Endothelial cell of umbilical vein (primary cell): ENCODE measurements around the gene FGF12. TPM values are rescaled to one million over a fixed set of nuclear protein-coding genes. Genes with fewer than 3 reads are reported as not detected.

ENCODE experiments used
- BruUV-seq: library from RNA; stranded (reverse); fragments of 400-500 nt; replicated peaks from 2 replicates; lab custom pipeline; 2021; lab: Mats Ljungman, UMichigan
- CTCF ChIA-PET: fragments of 300-600, 350-600 bp; sonication (Branson Sonifier 250); formaldehyde crosslinking; loops from one replicate; lab custom pipeline; 2021; ENCODE audit warnings: antibody characterized with exemption, inconsistent platforms; lab: Charles Lee
- POLR2A ChIA-PET: fragments of 300-600, 350-600 bp; sonication (Branson Sonifier 250); formaldehyde crosslinking; loops from one replicate; lab custom pipeline; 2021; ENCODE audit warnings: antibody characterized with exemption, inconsistent platforms; lab: Charles Lee
- DNase-seq: peaks from one replicate; pipeline ENCODE4 v3.0.0-alpha.2; 2011; ENCODE audit warnings: low read depth, low spot score
- FAIRE-seq: peaks from 2 replicates; lab custom pipeline; 2011; peaks lifted over from hg19 to GRCh38; lab: Jason Lieb, UNC
- H2AFZ ChIP-seq: 2 replicates; pipeline ENCODE4 v1.6.0; 2012; ENCODE audit warnings: low read depth, low read length, control low read depth, inconsistent platforms
- H3K27ac ChIP-seq: 2 replicates; pipeline ENCODE4 v1.5.1; 2011; ENCODE audit warnings: low read depth, mild to moderate bottlenecking, control low read depth, low read length, moderate library complexity; ENCODE audit not compliant: insufficient read depth
- H3K27me3 ChIP-seq, 2 experiments: 2 replicates each; pipeline versions ENCODE4 v1.6.0 to v1.6.1; 2011; ENCODE audit warnings: low read length in 2 of 2, mixed read lengths in 1 of 2; ENCODE audit not compliant: control insufficient read depth in 2 of 2, insufficient read depth in 2 of 2
- H3K36me3 ChIP-seq, 2 experiments: 2 replicates in 1 of 2; 3 replicates in 1 of 2; pipeline ENCODE4 v1.5.1; 2011; ENCODE audit warnings: low read length in 2 of 2, mild to moderate bottlenecking in 1 of 2, moderate library complexity in 1 of 2; ENCODE audit not compliant: control insufficient read depth in 2 of 2, insufficient read depth in 2 of 2; ENCODE audit errors: extremely low read depth in 1 of 2
- H3K4me1 ChIP-seq: 3 replicates; pipeline ENCODE4 v1.5.1; 2011; ENCODE audit warnings: mild to moderate bottlenecking, low read length; ENCODE audit not compliant: control insufficient read depth, insufficient read depth; ENCODE audit errors: extremely low read depth
- H3K4me2 ChIP-seq: 2 replicates; pipeline ENCODE4 v1.6.1; 2011; ENCODE audit warnings: low read length, control low read depth, mixed read lengths; ENCODE audit not compliant: insufficient read depth
- H3K4me3 ChIP-seq, 3 experiments: fragments of 200-600 bp in 1 of 3; sonication (generic), shearing (Covaris generic) in 1 of 3; replicated peaks in 1 of 3; 2 replicates each; pipeline ENCODE4 v1.5.1; 2011 to 2016; ENCODE audit warnings: control low read depth in 3 of 3, low read length in 3 of 3, mild to moderate bottlenecking in 2 of 3, inconsistent platforms in 1 of 3, low read depth in 1 of 3, moderate library complexity in 1 of 3; ENCODE audit not compliant: insufficient read depth in 1 of 3
- H3K79me2 ChIP-seq: 2 replicates; pipeline ENCODE4 v1.6.0; 2012; ENCODE audit warnings: low read length, inconsistent platforms; ENCODE audit not compliant: control insufficient read depth, insufficient read depth
- H3K9ac ChIP-seq: replicated peaks from 2 replicates; pipeline ENCODE3; 2011; ENCODE audit warnings: low read length, control low read depth; ENCODE audit not compliant: insufficient read depth; ENCODE audit errors: extremely low read depth
- H3K9me1 ChIP-seq: replicated peaks from 3 replicates; pipeline ENCODE4 v1.6.0; 2011; ENCODE audit warnings: mild to moderate bottlenecking, low read length; ENCODE audit not compliant: control insufficient read depth, insufficient read depth; ENCODE audit errors: extremely low read depth
- H3K9me3 ChIP-seq: replicated peaks from 2 replicates; pipeline ENCODE4 v1.5.1; 2012; ENCODE audit warnings: low read length, inconsistent platforms; ENCODE audit not compliant: control insufficient read depth, insufficient read depth
- H4K20me1 ChIP-seq: replicated peaks from 2 replicates; pipeline ENCODE3; 2011; ENCODE audit warnings: mild to moderate bottlenecking, low read length; ENCODE audit not compliant: control insufficient read depth, insufficient read depth; ENCODE audit errors: extremely low read depth
- EZH2 ChIP-seq: IDR thresholded peaks from 2 replicates; pipeline ENCODE4 v1.6.1; 2012; ENCODE audit warnings: borderline replicate concordance, low read depth, mild to moderate bottlenecking, moderate library complexity, low read length, inconsistent platforms; ENCODE audit not compliant: severe bottlenecking
- FOS ChIP-seq: IDR thresholded peaks from 2 replicates; pipeline ENCODE4 v1.6.1; 2011; ENCODE audit warnings: mild to moderate bottlenecking, low read length, moderate library complexity, borderline replicate concordance; ENCODE audit not compliant: insufficient read depth
- GATA2 ChIP-seq: IDR thresholded peaks from 2 replicates; pipeline ENCODE4 v1.7.0; 2011; ENCODE audit warnings: low read depth, mild to moderate bottlenecking, moderate library complexity, mixed read lengths, low read length; ENCODE audit not compliant: insufficient read length, insufficient read depth
- JUN ChIP-seq: IDR thresholded peaks from 2 replicates; pipeline ENCODE4 v1.6.1; 2011; ENCODE audit warnings: borderline replicate concordance, low read depth; ENCODE audit not compliant: insufficient read length, insufficient read depth
- MYC ChIP-seq: IDR thresholded peaks from one replicate; pipeline ENCODE4 v1.6.1; 2011; ENCODE audit warnings: mild to moderate bottlenecking, low read depth, low read length
- POLR2A ChIP-seq: IDR thresholded peaks from 2 replicates; pipeline ENCODE4 v1.6.1; 2012; ENCODE audit warnings: low read depth, mild to moderate bottlenecking, control low read depth, low read length
- POLR2AphosphoS5 ChIP-seq: IDR thresholded peaks from 2 replicates; pipeline ENCODE4 v1.6.1; 2012; ENCODE audit warnings: low read depth, mild to moderate bottlenecking, control low read depth, low read length, moderate library complexity; ENCODE audit not compliant: insufficient read depth
- dilution Hi-C: fragments of 300-500 bp; cut with MboI; formaldehyde crosslinking; loops from one replicate; pipeline ENCODE4 v1.15.0; 2019; ENCODE audit warnings: low sequenced_read_pairs; ENCODE audit not compliant: extremely low pct_ligation_motif_present
- intact Hi-C: fragments of 100-400 bp; cut with micrococcal nuclease; formaldehyde crosslinking; loops from one replicate; pipeline ENCODE4 v1.10.0; 2022
- polyA plus RNA-seq, 4 experiments: library from polyadenylated mRNA; depleted of rRNA in 3 of 4; stranded (reverse) in 3 of 4; unstranded in 1 of 4; fragments of >200 nt; gene quantifications; 2 replicates each; pipeline versions ENCODE4 v1.2.1 to v1.2.3, GENCODE V29; 2011 to 2012; ENCODE audit warnings: missing spikeins in 1 of 4
- total RNA-seq: library from RNA; stranded (reverse); gene quantifications from 2 replicates; pipeline ENCODE4 v1.2.3, GENCODE V29; 2021
- TF ChIP-seq, protein P1 (sequence below), 2 donors: IDR thresholded peaks; 1 replicate in 1 of 2; 2 replicates in 1 of 2; pipeline ENCODE4 v1.5.1; 2011; ENCODE audit warnings: low read length in 2 of 2, mild to moderate bottlenecking in 2 of 2, moderate library complexity in 2 of 2, control low read depth in 1 of 2, inconsistent platforms in 1 of 2, low read depth in 1 of 2; ENCODE audit not compliant: insufficient read depth in 1 of 2; ENCODE audit errors: extremely low read depth in 1 of 2
- TF ChIP-seq, protein P2 (sequence below): IDR thresholded peaks from 2 replicates; pipeline ENCODE4 v1.6.1; 2011; ENCODE audit not compliant: insufficient read depth, insufficient read length

The FGF12 gene
- total and polyA plus RNA-seq, 2 donors (not counting 3 experiments of a cell fraction or from before 2014, with no cell fraction given) = 0.72 to 2.5 TPM

DNA sequence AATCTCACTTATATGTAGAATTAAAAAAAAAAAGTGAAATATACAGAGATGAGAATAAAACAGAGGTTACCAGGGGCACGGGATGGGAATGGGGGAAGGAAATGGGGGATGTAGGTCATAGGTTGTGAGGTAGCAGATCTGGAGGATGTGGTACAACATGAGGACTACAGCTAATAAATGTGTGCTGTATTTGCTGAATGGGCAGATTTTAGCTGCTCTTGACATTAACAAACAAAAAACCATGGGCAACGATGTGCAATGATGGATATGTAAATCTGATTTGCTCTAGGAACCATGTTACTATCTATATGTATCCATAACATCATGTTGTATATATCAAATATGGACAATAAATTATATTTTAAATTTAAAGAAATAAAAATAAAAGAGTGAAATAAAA lies 87.4 kb downstream of the FGF12 start:
- no peak overlapping the region for H3K9ac ChIP-seq
- POLR2A ChIA-PET = no interaction called here
- no peaks in the 10 kb centered on the region for H3K9me1 ChIP-seq
- H3K9me3 ChIP-seq = no peaks in the 10 kb centered on the region
- no peak for TF ChIP-seq MYC
- TF ChIP-seq POLR2A = no peak
- no peak for TF ChIP-seq FOS
- TF ChIP-seq POLR2AphosphoS5 = no peak
- TF ChIP-seq GATA2 = no peak
- TF ChIP-seq, protein P1, sequence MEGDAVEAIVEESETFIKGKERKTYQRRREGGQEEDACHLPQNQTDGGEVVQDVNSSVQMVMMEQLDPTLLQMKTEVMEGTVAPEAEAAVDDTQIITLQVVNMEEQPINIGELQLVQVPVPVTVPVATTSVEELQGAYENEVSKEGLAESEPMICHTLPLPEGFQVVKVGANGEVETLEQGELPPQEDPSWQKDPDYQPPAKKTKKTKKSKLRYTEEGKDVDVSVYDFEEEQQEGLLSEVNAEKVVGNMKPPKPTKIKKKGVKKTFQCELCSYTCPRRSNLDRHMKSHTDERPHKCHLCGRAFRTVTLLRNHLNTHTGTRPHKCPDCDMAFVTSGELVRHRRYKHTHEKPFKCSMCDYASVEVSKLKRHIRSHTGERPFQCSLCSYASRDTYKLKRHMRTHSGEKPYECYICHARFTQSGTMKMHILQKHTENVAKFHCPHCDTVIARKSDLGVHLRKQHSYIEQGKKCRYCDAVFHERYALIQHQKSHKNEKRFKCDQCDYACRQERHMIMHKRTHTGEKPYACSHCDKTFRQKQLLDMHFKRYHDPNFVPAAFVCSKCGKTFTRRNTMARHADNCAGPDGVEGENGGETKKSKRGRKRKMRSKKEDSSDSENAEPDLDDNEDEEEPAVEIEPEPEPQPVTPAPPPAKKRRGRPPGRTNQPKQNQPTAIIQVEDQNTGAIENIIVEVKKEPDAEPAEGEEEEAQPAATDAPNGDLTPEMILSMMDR (IDR thresholded peaks at IDR 0.05; ENCODE audit: extremely low read depth in 1 of 2, insufficient read depth in 1 of 2, low read depth in 1 of 2, low read length in 2 of 2) = no peak
- TF ChIP-seq JUN = no peak
- TF ChIP-seq, protein P2, sequence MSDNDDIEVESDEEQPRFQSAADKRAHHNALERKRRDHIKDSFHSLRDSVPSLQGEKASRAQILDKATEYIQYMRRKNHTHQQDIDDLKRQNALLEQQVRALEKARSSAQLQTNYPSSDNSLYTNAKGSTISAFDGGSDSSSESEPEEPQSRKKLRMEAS = no peak
- no peak for TF ChIP-seq EZH2
- H3K36me3 ChIP-seq = no peaks in the 10 kb centered on the region
- CTCF ChIA-PET = no interaction called here
- H3K4me2 ChIP-seq = no peak overlapping the region
- BruUV-seq = no TSS peak
- intact Hi-C loops (no loop called here), dilution Hi-C loops (no loop called here)
- no peaks in the 10 kb centered on the region for H4K20me1 ChIP-seq
- no peak overlapping the region for H3K4me3 ChIP-seq
- FAIRE-seq (no peak), DNase-seq (no peak)
- H3K27me3 ChIP-seq = no peaks in the 10 kb centered on the region
- H3K79me2 ChIP-seq = no peaks in the 10 kb centered on the region
- no peak overlapping the region for H2AFZ ChIP-seq
- H3K4me1 ChIP-seq = no peaks in the 10 kb centered on the region
- no peak overlapping the region for H3K27ac ChIP-seq
